Kidney (tissue), 14 donors: ENCODE results near the gene AMFR. TPM values are rescaled to one million over a fixed set of nuclear protein-coding genes. Genes with fewer than 3 reads are reported as not detected.

ENCODE experiments used
- DNase-seq, 5 donors: peaks; one replicate each; pipeline ENCODE4 v3.0.0-alpha.2; 2013 to 2020
- FAIRE-seq: peaks from 2 replicates; lab custom pipeline; 2012; peaks lifted over from hg19 to GRCh38; lab: Jason Lieb, UNC
- H3K27ac ChIP-seq, 2 donors: one replicate each; pipeline ENCODE4 v1.7.0; 2013; ENCODE audit warnings: low read depth in 2 of 2, low read length in 2 of 2, inconsistent platforms in 1 of 2
- H3K27me3 ChIP-seq: one replicate; pipeline ENCODE4 v1.7.1; 2013; ENCODE audit warnings: low read length, inconsistent platforms; ENCODE audit not compliant: control insufficient read depth, insufficient read depth
- H3K36me3 ChIP-seq, 3 donors: one replicate each; pipeline versions ENCODE4 v1.7.0 to v1.7.1; 2013; ENCODE audit warnings: low read length in 3 of 3, control low read depth in 1 of 3, inconsistent platforms in 1 of 3; ENCODE audit not compliant: insufficient read depth in 3 of 3, control insufficient read depth in 2 of 3
- H3K4me1 ChIP-seq, 3 donors: one replicate each; pipeline versions ENCODE4 v1.7.0 to v1.7.1; 2013; ENCODE audit warnings: low read length in 3 of 3, inconsistent platforms in 1 of 3, low read depth in 1 of 3; ENCODE audit not compliant: control insufficient read depth in 2 of 3, insufficient read depth in 2 of 3
- H3K4me3 ChIP-seq, 3 donors: one replicate each; pipeline versions ENCODE4 v1.7.0 to v1.8.1; 2013; ENCODE audit warnings: low read length in 3 of 3, control low read depth in 1 of 3, inconsistent platforms in 1 of 3
- H3K9ac ChIP-seq, 3 donors: one replicate each; pipeline versions ENCODE4 v1.7.0 to v1.7.1; 2013; ENCODE audit warnings: low read length in 3 of 3, control low read depth in 1 of 3, inconsistent platforms in 1 of 3
- H3K9me3 ChIP-seq, 3 donors: one replicate each; pipeline versions ENCODE4 v1.7.0 to v1.7.1; 2013; ENCODE audit warnings: low read length in 3 of 3, control low read depth in 1 of 3, inconsistent platforms in 1 of 3; ENCODE audit not compliant: control insufficient read depth in 2 of 3, insufficient read depth in 1 of 3
- CTCF ChIP-seq: IDR thresholded peaks from 3 replicates; pipeline ENCODE4 v1.5.1; 2012; ENCODE audit warnings: mild to moderate bottlenecking, moderate library complexity, borderline replicate concordance; ENCODE audit not compliant: insufficient read depth; ENCODE audit errors: extremely low read depth
- intact Hi-C: fragments of 100-400 bp; cut with DNase I; formaldehyde crosslinking; loops from one replicate; pipeline ENCODE4 v1.11.1; 2022
- polyA plus RNA-seq: library from polyadenylated mRNA; stranded (reverse); fragments of 350-450 nt; fragmentation: Illumina TruSeq; extraction: RNeasy Lipid Tissue Mini Kit (QIAGEN cat#74804); gene quantifications from one replicate; pipeline ENCODE4 v1.2.3, GENCODE V29; 2014; ENCODE audit warnings: low read depth, low replicate concordance; ENCODE audit not compliant: insufficient read depth
- total RNA-seq: library from RNA; stranded (reverse); fragmentation: NEBNext Ultra II Directional; extraction: Animal tissue kit (Norgen Biotek cat#: 25700); gene quantifications from one replicate; pipeline ENCODE4 v1.2.1, GENCODE V29; 2021
- donor health status: control.
- donor health status: control.
- donor health status: control.
- donor health status: control.
- donor health status: control.
- donor health status: DM: yes; HTN: yes; CAD: no.
- donor health status: Normal renal cell carcinoma (clear cell type).

Gene AMFR
- total and polyA plus RNA-seq, 2 donors from 2014 or later, result 143 to 163 TPM

GRCh38 chr16:56448005-56448404, 22.7 kb upstream of the AMFR start:
- no peak for FAIRE-seq
- Histone ChIP-seq H3K27me3 (no peaks in the 10 kb centered on the region), H3K27ac (no peak overlapping the region), H3K4me1 (peaks cover 0 to 19% (median 14%) of the 10 kb centered on the region in 3 donors), H3K4me3 (peak overlapping the region in 1 of 3 donors; percentile 7), H3K36me3 (peaks cover 2 to 19% (median 3%) of the 10 kb centered on the region in 3 donors), H3K9me3 (no peaks in the 10 kb centered on the region), H3K9ac (no peak overlapping the region)
- DNase-seq, result no peak
- intact Hi-C loops, result no loop called here
- TF ChIP-seq CTCF, result no peak

- H3K27ac ChIP-seq, result no peak overlapping the region
- FAIRE-seq (no peak), DNase-seq (no peak)
- no peak for TF ChIP-seq CTCF
- no peaks in the 10 kb centered on the region for H3K27me3 ChIP-seq
- H3K36me3 ChIP-seq, result peaks cover 3 to 19% (median 3%) of the 10 kb centered on the region in 3 donors
- no peak overlapping the region for H3K4me3 ChIP-seq
- H3K9me3 ChIP-seq, result no peaks in the 10 kb centered on the region
- intact Hi-C loops, result no loop called here
- peaks cover 0 to 19% (median 11%) of the 10 kb centered on the region in 3 donors for H3K4me1 ChIP-seq
- H3K9ac ChIP-seq, result no peak overlapping the region
These were observed 21.9 kb upstream of the AMFR start for GRCh38 chr16:56447286-56447685.

DNA sequence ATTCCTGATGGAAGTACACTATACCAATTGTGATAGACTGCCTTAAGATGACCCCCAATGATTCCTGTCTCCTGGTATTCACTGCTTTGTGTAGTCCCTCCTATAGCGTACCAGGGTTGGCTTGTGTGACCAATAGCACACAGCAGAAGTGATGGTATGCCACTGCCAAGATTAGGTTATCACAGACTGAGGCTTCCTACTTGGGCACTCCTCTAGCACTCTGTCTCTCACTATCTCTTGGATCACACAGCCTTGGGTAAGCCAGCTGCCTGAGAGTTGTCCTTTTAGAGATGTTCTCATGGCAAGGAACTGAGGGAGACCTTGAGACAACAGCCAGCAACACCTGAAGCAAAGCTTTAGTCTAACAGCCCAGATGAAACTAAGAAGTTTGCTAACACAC, 12.7 kb upstream of the AMFR start:
- no peak for FAIRE-seq
- no peaks in the 10 kb centered on the region for H3K9me3 ChIP-seq
- H3K27me3 ChIP-seq, result no peaks in the 10 kb centered on the region
- H3K4me1 ChIP-seq, result no peaks in the 10 kb centered on the region
- no peak overlapping the region for H3K27ac ChIP-seq
- H3K36me3 ChIP-seq, result peaks cover 15 to 33% (median 28%) of the 10 kb centered on the region in 3 donors
- H3K9ac ChIP-seq, result no peak overlapping the region
- no peak for TF ChIP-seq CTCF
- no peak for DNase-seq
- intact Hi-C loops, result no loop called here
- no peak overlapping the region for H3K4me3 ChIP-seq

GRCh38 chr16:56436258-56436657, 10.9 kb upstream of the AMFR start:
- intact Hi-C loops, result no loop called here
- Histone ChIP-seq H3K4me1 (peaks cover 0 to under 1% (median 0%) of the 10 kb centered on the region in 3 donors), H3K9me3 (no peaks in the 10 kb centered on the region), H3K36me3 (peaks cover 16 to 37% (median 26%) of the 10 kb centered on the region in 3 donors), H3K9ac (no peak overlapping the region), H3K27ac (no peak overlapping the region), H3K27me3 (no peaks in the 10 kb centered on the region), H3K4me3 (no peak overlapping the region)
- no peak for TF ChIP-seq CTCF
- DNase-seq (no peak), FAIRE-seq (no peak)
